Gastrocnemius medialis (tissue), 4 donors: ENCODE data around the gene GALNT18.

Source experiments
- POLR2A ChIP-seq, 2 donors: fragments of 450-650 bp; IDR thresholded peaks; one replicate each; pipeline ENCODE4 v1.6.1; 2017; ENCODE audit warnings: antibody characterized with exemption in 2 of 2, mild to moderate bottlenecking in 2 of 2, moderate library complexity in 2 of 2
- TF ChIP-seq, protein P1 (sequence below), 5 experiments: fragments of 450-650 bp in 3 of 5; fragments of 200-600 bp in 2 of 5; sonication (generic) in 2 of 5; IDR thresholded peaks in 4 of 5; conservative IDR thresholded peaks in 1 of 5; 1 replicate in 4 of 5; 2 replicates in 1 of 5; pipeline ENCODE4 v1.5.1; 2016 to 2019; ENCODE audit warnings: antibody characterized with exemption in 5 of 5, mild to moderate bottlenecking in 3 of 5, moderate library complexity in 3 of 5

DNA sequence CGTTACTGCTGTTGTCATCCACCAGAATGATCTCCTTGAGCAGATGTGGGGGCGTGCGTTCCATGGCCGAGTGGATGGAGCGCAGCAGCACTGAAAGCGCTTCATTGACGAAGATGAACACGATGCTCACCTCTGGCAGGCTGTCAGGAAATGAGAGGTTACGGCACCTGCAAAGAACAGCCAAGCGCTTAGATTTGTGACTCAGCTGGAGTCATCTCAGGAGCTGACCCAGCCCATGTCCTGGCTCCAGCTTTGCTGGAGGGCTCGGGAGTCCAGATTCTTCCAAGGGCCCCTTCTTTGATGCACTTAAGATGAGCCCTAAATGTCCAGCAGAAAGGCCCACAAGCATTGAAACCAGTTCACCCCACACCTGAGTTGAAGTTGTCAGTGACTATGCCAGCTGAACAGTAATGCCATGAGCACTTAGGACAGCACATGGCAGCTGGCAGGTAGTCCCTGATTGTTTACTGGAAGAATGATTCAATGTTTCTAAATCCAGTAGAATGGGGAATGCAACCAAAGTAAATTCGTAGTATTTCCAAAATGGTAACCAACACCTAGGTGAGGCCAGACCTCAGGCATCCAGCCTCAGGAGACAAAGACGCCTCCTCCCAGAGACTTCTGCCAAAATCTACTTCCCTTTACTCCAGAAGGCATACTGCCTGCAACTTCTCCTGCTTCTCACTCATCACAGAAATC is 189.0 kb downstream of the GALNT18 start:
- TF ChIP-seq, protein P1, sequence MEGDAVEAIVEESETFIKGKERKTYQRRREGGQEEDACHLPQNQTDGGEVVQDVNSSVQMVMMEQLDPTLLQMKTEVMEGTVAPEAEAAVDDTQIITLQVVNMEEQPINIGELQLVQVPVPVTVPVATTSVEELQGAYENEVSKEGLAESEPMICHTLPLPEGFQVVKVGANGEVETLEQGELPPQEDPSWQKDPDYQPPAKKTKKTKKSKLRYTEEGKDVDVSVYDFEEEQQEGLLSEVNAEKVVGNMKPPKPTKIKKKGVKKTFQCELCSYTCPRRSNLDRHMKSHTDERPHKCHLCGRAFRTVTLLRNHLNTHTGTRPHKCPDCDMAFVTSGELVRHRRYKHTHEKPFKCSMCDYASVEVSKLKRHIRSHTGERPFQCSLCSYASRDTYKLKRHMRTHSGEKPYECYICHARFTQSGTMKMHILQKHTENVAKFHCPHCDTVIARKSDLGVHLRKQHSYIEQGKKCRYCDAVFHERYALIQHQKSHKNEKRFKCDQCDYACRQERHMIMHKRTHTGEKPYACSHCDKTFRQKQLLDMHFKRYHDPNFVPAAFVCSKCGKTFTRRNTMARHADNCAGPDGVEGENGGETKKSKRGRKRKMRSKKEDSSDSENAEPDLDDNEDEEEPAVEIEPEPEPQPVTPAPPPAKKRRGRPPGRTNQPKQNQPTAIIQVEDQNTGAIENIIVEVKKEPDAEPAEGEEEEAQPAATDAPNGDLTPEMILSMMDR (IDR thresholded peaks at IDR 0.05 in 4 of 5, conservative IDR thresholded peaks at IDR 0.05 in 1 of 5) = no peak
- no peak for TF ChIP-seq POLR2A (IDR thresholded peaks at IDR 0.05)
